T-helper 1 cell treated with Interleukin-12 subunit alpha and Interleukin-12 subunit beta and Interleukin-4 antibody, amounts not matched to agents 30 ng/mL and 1 ng/mL, for 36 hours (primary cell): ENCODE measurements around the gene ADORA3. TPM values are rescaled to one million over a fixed set of nuclear protein-coding genes. Genes with fewer than 3 reads are reported as not detected.

Experiments
- intact Hi-C: fragments of 100-400 bp; cut with micrococcal nuclease; formaldehyde crosslinking; loops from one replicate; pipeline ENCODE4 v1.15.1; 2024
- total RNA-seq: library from RNA; stranded (reverse); gene quantifications from 2 replicates; pipeline ENCODE4 v1.2.3, GENCODE V29; 2022

The ADORA3 gene
- total RNA-seq, 1 donor from 2014 or later: not detected

GRCh38 chr1:111509997-111510375 lies 6.6 kb upstream of the ADORA3 start:
- intact Hi-C loops: no loop called here

- intact Hi-C loops: loop anchor here (1.0 kb wide), 12 partner anchors 30 to 262 kb away; partner anchors contain the start of genes ATP5PB, DDX20 and WDR77
Measured at GRCh38 chr1:111507411-111508201, 4.2 kb upstream of the ADORA3 start.

DNA sequence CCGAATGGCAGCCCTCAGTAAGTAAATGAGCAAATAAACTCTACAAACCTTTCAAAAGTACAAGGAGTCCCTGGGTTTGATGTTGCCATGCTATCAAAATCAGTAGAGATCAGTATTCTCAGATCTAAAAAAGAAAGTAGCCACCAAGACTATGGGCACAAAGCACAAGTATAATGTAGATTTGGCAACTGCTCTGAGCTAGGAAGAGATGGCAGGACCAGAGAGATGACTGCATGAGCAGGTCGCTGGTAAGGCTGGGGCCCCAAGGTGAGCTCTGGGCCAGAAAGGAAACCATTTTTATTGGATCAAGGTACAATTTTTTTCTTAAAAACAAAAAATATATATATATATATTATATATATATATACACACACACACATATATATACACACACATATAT lies 3.1 kb upstream of the ADORA3 start:
- intact Hi-C loops: no loop called here

- intact Hi-C loops: no loop called here
Measured at GRCh38 chr1:111505641-111506119, 2.2 kb upstream of the ADORA3 start.

DNA sequence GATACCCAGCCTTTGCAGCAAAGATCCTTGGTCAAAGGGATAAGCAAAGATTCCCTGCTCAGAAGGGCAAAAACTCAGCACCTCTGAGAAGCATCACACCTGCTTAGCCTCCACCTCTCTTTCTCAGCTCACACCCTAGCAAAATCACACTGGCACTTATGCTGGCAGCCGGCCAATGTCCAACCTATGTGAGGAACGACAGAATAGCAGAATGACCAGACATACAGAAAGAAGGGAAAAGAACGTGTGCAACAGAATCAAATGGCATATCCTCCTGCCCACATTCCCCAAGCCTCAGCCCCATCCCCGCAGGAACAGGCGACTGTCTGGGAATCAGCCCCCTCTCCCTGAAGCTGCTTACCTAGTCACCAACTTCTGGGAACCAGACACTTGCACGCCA lies 664 bp upstream of the ADORA3 start:
- intact Hi-C loops: no loop called here

DNA sequence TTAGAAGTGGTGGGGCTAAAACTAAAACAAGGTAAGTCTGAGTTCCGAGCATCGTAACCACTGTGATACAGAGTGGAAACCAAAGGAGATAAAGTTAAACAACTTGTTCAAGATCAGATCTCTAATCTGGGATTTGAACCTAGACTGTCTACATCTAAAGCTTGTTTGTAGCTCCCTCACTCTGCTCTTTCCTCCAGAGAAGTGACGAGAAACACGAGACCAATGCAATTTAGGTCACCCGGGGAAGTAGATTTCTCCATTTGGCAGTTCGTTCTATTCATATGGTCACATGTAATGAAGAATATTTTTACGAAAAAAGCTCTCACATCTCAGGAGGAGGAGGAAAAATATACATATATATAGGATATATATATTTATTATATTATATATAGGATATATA lies 1.8 kb downstream of the ADORA3 start:
- intact Hi-C loops: no loop called here

- intact Hi-C loops: no loop called here
Measured at GRCh38 chr1:111499026-111499785, 4.2 kb downstream of the ADORA3 start.

DNA sequence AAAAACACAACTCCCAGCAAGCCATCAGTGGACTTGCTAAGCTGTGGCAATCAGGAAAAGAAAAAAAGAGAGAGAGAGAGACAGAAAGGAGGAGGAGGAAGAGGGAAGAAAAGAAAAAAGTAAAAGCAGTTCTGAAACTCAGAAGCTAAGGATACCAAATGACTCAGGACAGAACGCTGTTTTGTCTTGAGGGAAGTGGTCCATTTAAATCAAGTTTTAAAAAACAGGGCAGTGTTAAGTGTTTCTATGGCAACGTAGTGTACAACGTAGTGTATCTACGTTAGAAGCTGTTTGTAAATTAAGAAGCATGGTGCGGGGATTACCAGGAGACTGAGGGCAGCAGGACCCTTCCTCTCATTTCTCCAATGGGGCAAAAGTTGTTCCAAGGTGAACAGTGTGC lies 5.8 kb downstream of the ADORA3 start:
- intact Hi-C loops: no loop called here

DNA sequence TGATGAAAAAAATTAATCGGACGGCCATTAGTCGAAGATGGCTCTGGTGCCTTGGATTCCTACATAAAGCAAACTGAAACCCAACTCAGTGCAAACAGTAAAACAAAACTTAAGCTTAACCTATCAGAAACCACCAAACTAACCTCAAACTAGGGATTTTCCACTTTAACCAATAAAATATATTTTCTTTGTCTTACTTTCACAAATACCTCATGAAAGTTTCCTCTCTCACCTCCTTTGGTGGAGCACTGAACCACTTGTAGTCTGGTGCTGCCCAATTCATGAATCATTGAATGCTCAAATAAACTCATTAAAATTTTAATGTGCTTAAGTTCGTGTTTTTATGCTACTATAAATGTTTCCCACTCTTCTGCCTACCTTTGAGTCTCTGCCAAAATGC lies 7.0 kb downstream of the ADORA3 start:
- intact Hi-C loops: no loop called here

GRCh38 chr1:111491070-111491469 lies 12.4 kb downstream of the ADORA3 start:
- intact Hi-C loops: no loop called here

GRCh38 chr1:111490220-111490619 lies 13.2 kb downstream of the ADORA3 start:
- intact Hi-C loops: no loop called here

DNA sequence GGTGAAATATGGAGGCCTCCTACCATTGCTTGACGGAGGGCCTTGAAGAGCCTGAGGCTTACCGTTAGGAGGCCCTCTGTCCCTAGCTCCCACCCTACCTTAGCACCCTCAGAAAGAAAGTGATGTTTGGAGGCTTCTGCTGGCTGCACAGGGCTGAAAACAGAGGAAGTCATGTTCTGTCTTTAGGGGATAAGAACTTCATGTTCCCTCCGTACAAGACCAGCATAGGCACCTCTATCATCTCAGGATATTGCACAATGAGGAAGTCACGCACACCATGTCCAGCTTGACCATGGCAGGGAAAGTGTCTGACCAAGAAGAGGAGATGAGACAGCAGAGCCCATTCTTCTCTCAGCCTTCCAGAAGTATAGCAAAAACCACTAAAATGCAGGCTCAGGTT lies 13.8 kb downstream of the ADORA3 start:
- intact Hi-C loops: no loop called here

- intact Hi-C loops: no loop called here
Measured at GRCh38 chr1:111488669-111489068, 14.8 kb downstream of the ADORA3 start.

DNA sequence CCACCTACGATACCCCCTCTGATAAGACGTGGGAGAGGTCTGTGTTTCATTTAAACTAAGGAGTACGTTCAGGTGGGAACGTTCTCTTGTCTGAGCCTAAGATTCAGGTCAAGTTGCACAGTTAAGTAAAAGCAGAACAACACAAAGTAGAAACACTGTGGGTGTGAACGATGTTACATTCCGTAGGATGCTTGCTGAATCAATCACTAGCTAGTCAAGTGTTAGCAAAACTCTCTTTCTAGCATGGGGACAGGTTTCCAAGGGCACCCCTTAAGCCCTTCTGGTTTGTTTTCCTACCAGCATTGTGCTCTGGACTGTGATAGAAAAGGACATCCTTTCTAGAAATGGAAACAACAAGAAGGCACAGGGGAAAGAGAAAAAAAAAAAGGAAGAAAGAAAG lies 16.3 kb downstream of the ADORA3 start:
- intact Hi-C loops: no loop called here

DNA sequence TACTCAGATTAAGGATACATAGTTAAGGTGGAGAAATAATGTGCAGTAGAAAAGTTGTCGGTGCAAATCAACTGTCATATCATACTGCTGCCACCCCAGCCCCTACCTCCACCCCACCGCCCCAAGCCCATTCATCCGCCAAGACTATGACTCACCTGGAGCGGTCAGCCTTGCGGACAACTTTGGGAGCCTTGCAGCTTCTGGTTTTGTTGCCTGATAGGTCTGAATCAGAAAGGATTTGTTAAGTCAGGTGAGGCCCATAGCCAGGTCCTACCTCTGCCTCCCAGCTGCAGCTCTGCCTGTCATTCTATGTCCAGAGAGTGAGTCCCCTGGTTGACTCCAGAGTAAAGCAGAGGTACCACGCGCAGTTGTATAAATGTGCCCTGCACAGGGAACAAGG lies 17.0 kb downstream of the ADORA3 start:
- intact Hi-C loops: no loop called here

- intact Hi-C loops: no loop called here
Measured at GRCh38 chr1:111484391-111485026, 18.9 kb downstream of the ADORA3 start.

- intact Hi-C loops: no loop called here
Measured at GRCh38 chr1:111483876-111484275, 19.6 kb downstream of the ADORA3 start.

DNA sequence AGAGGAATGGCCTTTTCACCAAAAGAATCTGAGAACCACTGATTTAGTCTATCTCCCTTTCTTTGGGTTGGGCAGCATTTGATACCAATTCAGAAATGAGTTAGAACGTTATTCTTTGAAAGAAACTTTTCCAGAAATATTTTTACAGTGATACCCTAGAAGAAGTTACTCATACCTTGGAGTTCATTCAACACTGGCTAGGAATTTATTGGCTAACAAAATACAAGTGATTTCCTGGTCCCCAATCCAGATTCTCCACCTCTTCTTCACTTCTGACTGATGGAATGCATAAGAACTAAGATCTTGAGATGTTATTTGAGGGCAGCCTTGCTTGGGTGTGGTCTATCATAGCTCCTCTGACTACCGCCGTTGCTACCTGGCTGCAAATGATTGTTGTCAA lies 20.3 kb downstream of the ADORA3 start:
- intact Hi-C loops: no loop called here

DNA sequence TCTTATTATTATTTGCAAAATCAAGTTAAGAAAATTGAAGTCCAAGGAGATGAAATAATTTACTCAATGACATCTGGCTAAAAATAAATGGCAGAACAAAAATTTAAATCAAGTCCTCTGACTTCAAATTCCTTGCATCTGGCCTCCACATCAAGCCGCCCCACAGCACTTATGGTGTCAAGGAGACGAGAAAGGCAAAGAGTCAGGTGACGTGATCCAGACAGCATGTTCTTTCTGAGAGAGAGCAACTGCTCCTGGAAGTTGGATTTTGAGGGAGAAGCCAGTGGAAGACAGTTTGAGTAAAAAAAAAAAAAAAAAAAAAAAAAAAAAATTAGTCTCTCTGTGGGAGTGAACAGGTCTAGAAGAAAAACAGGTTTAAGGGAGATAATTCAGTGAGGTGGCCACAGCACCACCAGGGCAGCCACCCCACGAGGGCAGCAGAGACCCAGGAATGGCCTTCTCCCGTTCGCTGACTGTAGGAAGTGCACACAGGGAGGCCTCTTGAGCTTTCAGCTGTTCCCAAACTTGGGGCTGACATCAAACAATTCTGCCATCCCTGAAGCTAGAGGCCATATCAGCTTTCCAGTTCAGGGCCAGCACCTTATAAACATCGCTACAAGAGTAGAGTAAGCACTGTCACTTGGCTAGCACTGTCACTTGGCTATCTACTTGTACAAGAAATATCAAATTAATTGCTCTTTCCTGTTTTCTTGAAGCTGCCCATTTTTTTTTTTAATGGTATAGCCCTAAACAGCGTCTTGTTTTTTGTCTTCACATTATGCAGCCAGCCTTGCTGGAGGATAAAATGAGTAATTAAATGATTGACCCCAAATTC lies 21.8 kb downstream of the ADORA3 start:
- intact Hi-C loops: loop anchor here (1.0 kb wide), 3 partner anchors 175 to 288 kb away; no protein-coding TSS in a partner anchor

GRCh38 chr1:111480674-111481073 lies 22.8 kb downstream of the ADORA3 start:
- intact Hi-C loops: loop anchor here (1.0 kb wide), 3 partner anchors 176 to 289 kb away; no protein-coding TSS in a partner anchor

GRCh38 chr1:111476761-111477309 lies 26.6 kb downstream of the ADORA3 start:
- intact Hi-C loops: loop anchor here (1.0 to 10.0 kb wide), 4 partner anchors 28 to 278 kb away; partner anchors contain the start of genes ATP5PB, CHI3L2, DDX20 and WDR77
